Measurements from ENCODE around the gene RASSF5. TPM values are rescaled to one million over a fixed set of nuclear protein-coding genes. Genes with fewer than 3 reads are reported as not detected.

RASSF5 gene
- total and polyA plus RNA-seq, 8 donors: 6.7 to 22.3 (median 12.5) TPM

- H3K27me3 ChIP-seq: no peaks in the 10 kb centered on the region
- H3K4me3 ChIP-seq: no peak overlapping the region
- ATAC-seq (no peak), FAIRE-seq (no peak), DNase-seq (no peak)
- H3K4me1 ChIP-seq: no peaks in the 10 kb centered on the region
- whole genome bisulfite sequencing, 2 donors: 86% methylated on average over 4 of the region's 4 CpGs
- intact Hi-C loops (cut with DNase I): no loop called here
- H3K36me3 ChIP-seq: no peaks in the 10 kb centered on the region
- no peak overlapping the region for H3K27ac ChIP-seq
- TF ChIP-seq CTCF (IDR thresholded peaks at IDR 0.05): no peak
- no peaks in the 10 kb centered on the region for H3K9me3 ChIP-seq
Measured at GRCh38 chr1:206566999-206567398, 59.7 kb downstream of the RASSF5 start.

- no peak for ATAC-seq
- FAIRE-seq: no peak
Measured at GRCh38 chr1:206568256-206568655, 60.9 kb downstream of the RASSF5 start.

DNA sequence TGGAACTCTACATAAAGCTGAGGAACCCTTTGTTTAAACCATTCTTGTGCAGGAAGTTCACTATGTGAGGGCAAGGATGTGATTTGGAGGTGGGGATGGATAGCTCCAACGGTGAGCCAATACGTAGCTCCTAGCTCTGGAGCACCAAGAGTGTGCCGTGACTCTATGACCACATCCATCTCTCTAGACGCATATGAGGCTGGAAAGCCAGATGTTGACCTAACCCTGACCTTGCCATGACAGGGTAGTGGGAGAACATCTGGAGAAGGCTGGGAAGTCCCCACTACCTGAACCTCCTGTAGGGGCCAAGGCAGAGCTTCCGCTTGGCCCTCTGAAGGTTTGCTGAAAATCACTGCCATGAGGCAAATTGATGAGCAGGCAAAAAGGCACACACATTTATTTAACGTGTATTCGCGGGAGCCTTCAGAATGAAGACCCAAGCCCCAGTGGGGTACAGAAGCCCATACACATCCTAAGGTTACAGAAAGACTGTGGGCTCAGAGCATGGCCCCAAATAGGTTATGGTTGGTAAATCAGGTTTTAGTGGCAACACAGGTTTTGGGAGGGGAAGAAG, 61.5 kb downstream of the RASSF5 start:
- intact Hi-C loops (cut with DNase I): no loop called here
- Histone ChIP-seq H3K4me3 (no peak overlapping the region), H3K36me3 (no peaks in the 10 kb centered on the region), H3K4me1 (no peaks in the 10 kb centered on the region), H3K27me3 (no peaks in the 10 kb centered on the region), H3K9me3 (no peaks in the 10 kb centered on the region), H3K27ac (no peak overlapping the region)
- no peak for ATAC-seq
- DNase-seq: no peak
- 90 to 95% methylated on average over 8 of the region's 8 CpGs for WGBS, 2 donors
- no peak for TF ChIP-seq CTCF (IDR thresholded peaks at IDR 0.05)
- no peak for FAIRE-seq

More at GRCh38 chr1:206568256-206568655, 60.9 kb downstream of the RASSF5 start:
- intact Hi-C loops (cut with DNase I): no loop called here
- H3K36me3 ChIP-seq: no peaks in the 10 kb centered on the region
- no peaks in the 10 kb centered on the region for H3K27me3 ChIP-seq
- no peak for TF ChIP-seq CTCF (IDR thresholded peaks at IDR 0.05)
- H3K9me3 ChIP-seq: no peaks in the 10 kb centered on the region
- H3K4me3 ChIP-seq: no peak overlapping the region
- WGBS, 2 donors: 93% methylated on average over 10 of the region's 10 CpGs
- DNase-seq: no peak
- H3K4me1 ChIP-seq: no peaks in the 10 kb centered on the region
- H3K27ac ChIP-seq: no peak overlapping the region

DNA sequence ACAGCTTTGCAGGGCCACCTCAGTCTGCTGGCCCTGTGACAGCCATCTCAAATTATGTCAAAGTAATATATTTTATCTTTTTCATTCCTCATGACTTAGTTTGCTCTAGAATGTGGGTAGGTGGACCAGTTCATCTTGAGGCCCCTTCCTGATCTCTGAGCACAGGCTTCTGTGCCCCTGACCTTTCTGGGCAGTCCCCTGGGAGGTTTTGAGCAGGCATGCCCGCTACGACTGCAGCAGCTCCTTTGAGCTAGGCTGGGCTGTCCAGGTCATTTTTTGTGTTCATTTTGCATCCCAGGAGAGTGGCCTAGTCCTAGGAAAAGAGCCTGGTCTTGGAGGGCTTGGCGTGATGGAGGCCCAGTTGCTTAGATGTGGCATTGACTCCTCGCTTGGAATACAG, 62.2 kb downstream of the RASSF5 start:
- WGBS, 2 donors: 87 to 90% methylated on average over 4 of the region's 4 CpGs
- H3K4me1 ChIP-seq: no peaks in the 10 kb centered on the region
- FAIRE-seq (no peak), DNase-seq (no peak), ATAC-seq (no peak)
- H3K36me3 ChIP-seq: no peaks in the 10 kb centered on the region
- TF ChIP-seq CTCF (IDR thresholded peaks at IDR 0.05): no peak
- H3K9me3 ChIP-seq: no peaks in the 10 kb centered on the region
- H3K4me3 ChIP-seq: no peak overlapping the region
- H3K27me3 ChIP-seq: no peaks in the 10 kb centered on the region
- no peak overlapping the region for H3K27ac ChIP-seq
- intact Hi-C loops (cut with DNase I): no loop called here

DNA sequence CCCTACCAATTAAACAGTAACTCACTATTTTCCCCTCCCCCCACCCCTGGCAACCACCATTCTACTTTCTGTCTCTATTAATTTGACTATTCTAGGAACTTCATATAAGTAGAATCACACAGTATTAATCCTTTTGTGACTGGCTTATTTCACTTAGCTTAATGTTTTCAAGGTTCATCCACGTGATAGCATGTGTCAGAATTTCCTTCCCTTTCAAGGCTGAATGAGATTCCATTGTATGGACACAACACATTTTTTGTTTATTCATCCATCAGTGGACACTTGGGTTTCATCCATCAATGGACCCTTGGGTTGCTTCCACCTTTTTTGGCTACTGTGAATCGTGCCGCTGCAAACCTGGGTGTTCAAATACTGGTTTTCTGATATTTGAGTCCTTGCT, 63.2 kb downstream of the RASSF5 start:
- intact Hi-C loops (cut with DNase I): no loop called here
- no peak for FAIRE-seq
- no peak for DNase-seq
- Histone ChIP-seq H3K4me3 (no peak overlapping the region), H3K27me3 (no peaks in the 10 kb centered on the region), H3K4me1 (no peaks in the 10 kb centered on the region), H3K27ac (no peak overlapping the region), H3K9me3 (no peaks in the 10 kb centered on the region), H3K36me3 (no peaks in the 10 kb centered on the region)
- WGBS, 2 donors: 60 to 68% methylated on average over 3 of the region's 3 CpGs
- no peak for TF ChIP-seq CTCF (IDR thresholded peaks at IDR 0.05)
- no peak for ATAC-seq
